ENCODE data around the gene SERPINA5.

Gene SERPINA5

DNA sequence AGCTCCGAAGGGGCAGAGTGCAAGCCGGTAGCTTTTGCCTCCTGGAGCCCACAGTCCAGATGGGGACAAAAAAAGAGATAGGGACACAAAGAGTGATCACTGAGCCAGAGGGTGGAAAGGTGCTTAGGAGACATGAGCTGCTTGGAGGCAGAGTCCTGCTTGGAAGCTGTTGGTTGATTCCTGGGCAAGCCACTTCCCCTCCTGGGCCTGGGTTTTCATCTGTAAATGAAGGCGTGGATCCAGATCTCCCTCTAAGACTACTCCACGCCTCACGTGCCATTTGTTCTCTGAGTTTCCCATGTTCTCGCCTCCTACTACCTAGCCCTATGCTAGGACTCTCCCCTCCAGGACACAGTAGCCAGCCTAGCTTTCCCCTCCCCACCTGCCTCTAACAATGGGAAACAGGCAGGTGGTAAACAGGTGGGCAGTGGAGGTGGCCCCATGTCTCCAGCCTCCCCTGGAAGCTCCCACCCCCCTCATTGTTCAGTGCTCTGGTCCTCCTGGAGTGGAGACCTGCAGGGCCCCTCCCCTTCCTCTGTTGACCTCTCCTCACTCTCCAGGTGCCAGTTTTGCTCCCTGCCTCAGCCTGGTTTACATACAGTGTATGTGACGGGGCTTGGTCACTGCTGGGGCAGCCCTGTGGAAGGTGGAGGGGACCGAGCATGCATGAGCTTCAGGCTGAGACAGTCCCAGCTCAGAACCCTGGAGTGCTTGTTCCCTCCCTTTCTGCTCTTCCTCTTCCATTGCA lies 34.8 kb downstream of the SERPINA5 start:
- TF ChIP-seq POU2F2 (IDR thresholded peaks at IDR 0.05; ENCODE audit: low read depth, low read length) = no peak
- no peak for TF ChIP-seq POLR2A (IDR thresholded peaks at IDR 0.05; ENCODE audit: low read depth, low read length)
- no peak for TF ChIP-seq PAX5 (IDR thresholded peaks at IDR 0.05; ENCODE audit: insufficient read depth, low read length, severe bottlenecking)
- TF ChIP-seq TAF1 (IDR thresholded peaks at IDR 0.05; ENCODE audit: low read depth, low read length) = no peak
- no peak for TF ChIP-seq POLR2AphosphoS5 (IDR thresholded peaks at IDR 0.05; ENCODE audit: low read depth, low read length)
- TF ChIP-seq SPI1 (IDR thresholded peaks at IDR 0.05; ENCODE audit: low read depth, low read length) = no peak
- no peak for FAIRE-seq

DNA sequence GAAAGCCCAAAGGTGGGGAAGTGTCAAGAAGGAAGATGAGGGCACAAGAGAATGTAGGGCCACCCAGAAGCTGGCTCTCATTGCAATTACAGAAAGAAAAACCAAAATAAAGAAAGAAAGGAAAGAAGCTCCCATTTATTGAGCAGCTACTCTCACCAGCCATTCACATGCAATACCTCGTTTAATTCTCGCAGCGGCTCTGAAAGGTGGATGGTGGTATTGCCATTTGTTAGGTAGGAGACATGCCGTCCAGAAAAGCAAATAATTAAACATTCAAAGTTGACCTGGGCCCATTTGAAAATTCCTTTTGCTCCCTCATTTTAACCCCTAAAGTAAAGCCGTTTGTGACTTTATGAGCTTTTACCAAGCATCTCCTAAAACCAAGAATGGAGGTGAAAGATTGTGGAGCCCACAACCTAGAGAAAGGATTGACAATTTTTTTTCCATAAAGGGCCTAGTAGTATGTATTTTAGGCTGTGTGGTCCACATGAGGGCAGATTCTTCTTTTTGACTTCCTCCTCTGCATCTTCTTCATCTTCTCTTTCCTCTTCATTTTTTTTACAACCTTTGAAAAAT lies 36.2 kb downstream of the SERPINA5 start:
- FAIRE-seq = no peak

More for the DNA sequence above, 34.8 kb downstream of the SERPINA5 start:
- DNase-seq (ENCODE audit: insufficient read length, low spot score) = no peak

DNA sequence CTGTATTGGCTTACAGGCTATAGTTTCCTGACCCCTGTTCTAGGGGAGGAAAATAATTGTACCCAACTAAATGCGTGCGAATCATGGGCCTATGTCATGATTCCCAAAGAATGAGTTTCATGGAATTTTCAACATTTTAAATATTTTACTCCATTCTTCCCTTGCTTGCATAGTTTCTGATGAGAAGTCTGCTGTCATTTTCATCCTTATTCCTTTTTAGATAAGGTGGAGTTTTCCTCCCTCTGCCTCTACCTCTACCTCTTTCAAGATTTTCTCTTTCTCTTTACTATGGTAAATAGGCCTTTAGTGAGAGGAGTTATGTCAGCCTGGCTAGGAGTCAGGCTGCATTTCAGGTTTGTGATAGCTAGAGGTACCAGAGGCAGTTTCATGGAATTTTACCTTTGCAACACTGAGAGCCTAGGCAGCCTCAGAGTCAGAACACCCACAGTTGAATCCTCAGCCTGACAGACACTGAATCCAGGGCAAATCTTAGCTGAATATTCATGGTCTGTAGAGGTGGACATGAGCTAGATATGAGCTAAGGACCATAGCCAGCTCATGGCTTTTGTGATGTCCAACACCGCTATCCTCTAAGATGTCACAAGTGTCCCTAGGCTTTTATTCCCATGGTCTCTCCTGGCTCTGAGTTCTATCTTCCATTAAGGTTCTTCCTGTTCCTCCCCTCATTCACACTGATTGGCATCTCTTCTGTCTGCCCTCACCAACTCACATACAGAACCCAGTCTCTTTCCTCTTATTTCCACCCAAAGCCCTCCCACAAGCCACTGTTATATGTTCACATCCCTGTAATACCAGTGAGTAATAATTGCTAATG lies 37.0 kb downstream of the SERPINA5 start:
- no peak for DNase-seq (ENCODE audit: insufficient read length, low spot score)
- TF ChIP-seq PAX5 (IDR thresholded peaks at IDR 0.05; ENCODE audit: insufficient read depth, low read length, severe bottlenecking) = no peak
- no peak for FAIRE-seq

More for the DNA sequence above, 36.2 kb downstream of the SERPINA5 start:
- TF ChIP-seq TAF1 (IDR thresholded peaks at IDR 0.05; ENCODE audit: low read depth, low read length) (no peak), SPI1 (IDR thresholded peaks at IDR 0.05; ENCODE audit: low read depth, low read length) (no peak), POLR2A (IDR thresholded peaks at IDR 0.05; ENCODE audit: low read depth, low read length) (no peak), POLR2AphosphoS5 (IDR thresholded peaks at IDR 0.05; ENCODE audit: low read depth, low read length) (no peak), POU2F2 (IDR thresholded peaks at IDR 0.05; ENCODE audit: low read depth, low read length) (no peak), PAX5 (IDR thresholded peaks at IDR 0.05; ENCODE audit: insufficient read depth, low read length, severe bottlenecking) (no peak)
- no peak for DNase-seq (ENCODE audit: insufficient read length, low spot score)

DNA sequence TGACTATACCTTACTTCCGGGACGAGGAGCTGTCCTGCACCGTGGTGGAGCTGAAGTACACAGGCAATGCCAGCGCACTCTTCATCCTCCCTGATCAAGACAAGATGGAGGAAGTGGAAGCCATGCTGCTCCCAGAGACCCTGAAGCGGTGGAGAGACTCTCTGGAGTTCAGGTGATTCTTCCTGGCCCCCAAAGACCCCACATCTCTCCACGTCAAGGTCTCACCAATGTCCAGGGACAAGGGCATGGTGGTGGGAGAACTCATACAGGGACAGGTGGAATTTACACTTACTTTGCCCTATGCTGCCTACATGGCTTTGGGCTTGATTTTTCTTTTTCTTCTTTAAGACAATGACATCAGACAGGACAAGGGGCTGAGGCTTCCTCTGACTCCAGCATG lies 38.1 kb downstream of the SERPINA5 start:
- no peak for TF ChIP-seq PAX5 (IDR thresholded peaks at IDR 0.05; ENCODE audit: insufficient read depth, low read length, severe bottlenecking)
- TF ChIP-seq POLR2A (IDR thresholded peaks at IDR 0.05; ENCODE audit: low read depth, low read length) = no peak
- TF ChIP-seq TAF1 (IDR thresholded peaks at IDR 0.05; ENCODE audit: low read depth, low read length) = no peak
- no peak for TF ChIP-seq POLR2AphosphoS5 (IDR thresholded peaks at IDR 0.05; ENCODE audit: low read depth, low read length)
- TF ChIP-seq SPI1 (IDR thresholded peaks at IDR 0.05; ENCODE audit: low read depth, low read length) = no peak
- no peak for TF ChIP-seq POU2F2 (IDR thresholded peaks at IDR 0.05; ENCODE audit: low read depth, low read length)
- DNase-seq (ENCODE audit: insufficient read length, low spot score) (no peak), FAIRE-seq (no peak)

DNA sequence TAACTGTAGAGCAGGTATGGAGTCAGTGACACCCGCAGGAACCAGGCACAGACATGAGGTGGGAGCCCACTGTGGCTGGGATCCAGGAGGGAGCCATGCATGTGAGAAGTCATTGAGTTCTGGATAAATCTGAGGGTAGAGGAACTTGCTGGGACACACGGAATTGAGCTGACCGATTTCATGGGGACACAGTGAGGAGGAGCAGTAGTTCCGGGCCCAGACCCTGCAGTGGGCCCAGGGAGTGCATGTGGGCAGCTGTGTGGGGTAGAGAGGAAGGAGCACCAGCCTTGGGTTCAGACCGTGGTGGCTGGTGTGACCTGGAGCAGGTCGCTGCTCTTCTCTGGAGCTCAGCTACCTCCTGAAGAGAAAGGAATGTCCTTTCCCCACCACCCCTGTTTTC lies 39.4 kb downstream of the SERPINA5 start:
- FAIRE-seq (no peak), DNase-seq (ENCODE audit: insufficient read length, low spot score) (no peak)
- TF ChIP-seq PAX5 (IDR thresholded peaks at IDR 0.05; ENCODE audit: insufficient read depth, low read length, severe bottlenecking) (no peak), POU2F2 (IDR thresholded peaks at IDR 0.05; ENCODE audit: low read depth, low read length) (no peak), POLR2AphosphoS5 (IDR thresholded peaks at IDR 0.05; ENCODE audit: low read depth, low read length) (no peak), SPI1 (IDR thresholded peaks at IDR 0.05; ENCODE audit: low read depth, low read length) (no peak), TAF1 (IDR thresholded peaks at IDR 0.05; ENCODE audit: low read depth, low read length) (no peak), POLR2A (IDR thresholded peaks at IDR 0.05; ENCODE audit: low read depth, low read length) (no peak)

DNA sequence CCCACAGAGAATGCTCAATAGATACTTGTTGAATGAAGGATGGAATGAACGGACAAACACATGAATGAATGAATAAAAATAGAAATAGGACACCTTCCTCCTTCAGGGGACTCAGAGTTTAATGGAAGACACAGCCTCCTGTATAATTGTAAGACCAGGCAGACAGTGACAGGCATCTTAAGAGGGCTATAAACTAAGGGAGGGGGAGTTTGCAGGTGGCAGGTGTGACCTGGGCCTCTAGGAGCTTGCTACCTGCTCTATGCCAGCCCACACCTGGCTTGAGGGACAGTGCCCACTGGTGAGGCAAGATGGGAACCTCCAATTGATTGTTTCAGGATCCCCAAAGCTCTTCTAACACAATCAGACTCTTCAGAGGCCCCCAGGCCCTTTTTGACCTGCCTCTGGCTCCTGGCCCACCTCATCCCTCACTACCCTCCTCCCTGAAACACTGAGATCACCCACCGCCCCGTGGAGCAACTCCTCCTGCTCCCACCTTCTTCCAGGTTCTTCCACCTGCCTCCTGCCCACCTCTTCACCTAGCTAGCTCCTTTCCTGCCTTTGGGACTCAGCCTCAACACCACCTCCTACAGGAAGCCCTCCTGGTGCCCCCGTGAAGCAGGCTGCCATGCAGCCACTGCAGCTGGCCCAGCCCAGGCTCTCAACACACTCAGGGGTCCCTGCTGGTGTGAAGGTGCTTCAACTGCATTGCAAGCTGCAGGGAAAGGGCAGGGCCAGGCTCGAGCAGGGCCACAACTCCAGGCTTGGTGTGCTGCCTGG lies 40.3 kb downstream of the SERPINA5 start:
- TF ChIP-seq POU2F2 (IDR thresholded peaks at IDR 0.05; ENCODE audit: low read depth, low read length) (no peak), TAF1 (IDR thresholded peaks at IDR 0.05; ENCODE audit: low read depth, low read length) (no peak), POLR2AphosphoS5 (IDR thresholded peaks at IDR 0.05; ENCODE audit: low read depth, low read length) (no peak), POLR2A (IDR thresholded peaks at IDR 0.05; ENCODE audit: low read depth, low read length) (no peak), SPI1 (IDR thresholded peaks at IDR 0.05; ENCODE audit: low read depth, low read length) (no peak), PAX5 (IDR thresholded peaks at IDR 0.05; ENCODE audit: insufficient read depth, low read length, severe bottlenecking) (no peak)
- no peak for DNase-seq (ENCODE audit: insufficient read length, low spot score)
- FAIRE-seq = no peak

GRCh38 chr14:94622653-94623421 lies 41.6 kb downstream of the SERPINA5 start:
- FAIRE-seq (no peak), DNase-seq (ENCODE audit: insufficient read length, low spot score) (no peak)
- no peak for TF ChIP-seq SPI1 (IDR thresholded peaks at IDR 0.05; ENCODE audit: low read depth, low read length)
- no peak for TF ChIP-seq POU2F2 (IDR thresholded peaks at IDR 0.05; ENCODE audit: low read depth, low read length)
- no peak for TF ChIP-seq PAX5 (IDR thresholded peaks at IDR 0.05; ENCODE audit: insufficient read depth, low read length, severe bottlenecking)
- TF ChIP-seq POLR2AphosphoS5 (IDR thresholded peaks at IDR 0.05; ENCODE audit: low read depth, low read length) = no peak
- no peak for TF ChIP-seq TAF1 (IDR thresholded peaks at IDR 0.05; ENCODE audit: low read depth, low read length)
- TF ChIP-seq POLR2A (IDR thresholded peaks at IDR 0.05; ENCODE audit: low read depth, low read length) = no peak

DNA sequence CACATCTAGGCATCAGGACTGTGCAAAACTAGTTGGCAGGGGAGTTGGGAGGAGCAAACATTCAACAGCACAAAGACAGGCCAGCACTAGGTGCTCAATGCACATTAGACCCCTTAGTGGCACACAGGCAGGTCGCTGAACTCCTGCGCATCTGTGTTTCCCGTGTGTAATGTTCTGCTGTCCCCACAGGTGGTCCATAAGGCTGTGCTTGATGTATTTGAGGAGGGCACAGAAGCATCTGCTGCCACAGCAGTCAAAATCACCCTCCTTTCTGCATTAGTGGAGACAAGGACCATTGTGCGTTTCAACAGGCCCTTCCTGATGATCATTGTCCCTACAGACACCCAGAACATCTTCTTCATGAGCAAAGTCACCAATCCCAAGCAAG lies 42.2 kb downstream of the SERPINA5 start:
- FAIRE-seq (no peak), DNase-seq (ENCODE audit: insufficient read length, low spot score) (no peak)
- TF ChIP-seq POU2F2 (IDR thresholded peaks at IDR 0.05; ENCODE audit: low read depth, low read length) (no peak), PAX5 (IDR thresholded peaks at IDR 0.05; ENCODE audit: insufficient read depth, low read length, severe bottlenecking) (no peak), POLR2A (IDR thresholded peaks at IDR 0.05; ENCODE audit: low read depth, low read length) (no peak), POLR2AphosphoS5 (IDR thresholded peaks at IDR 0.05; ENCODE audit: low read depth, low read length) (no peak), SPI1 (IDR thresholded peaks at IDR 0.05; ENCODE audit: low read depth, low read length) (no peak), TAF1 (IDR thresholded peaks at IDR 0.05; ENCODE audit: low read depth, low read length) (no peak)

All from GM12891 (cell line).